Spleen (tissue), 11 donors: ENCODE results near the gene SNX13. TPM values are rescaled to one million over a fixed set of nuclear protein-coding genes. Genes with fewer than 3 reads are reported as not detected.

ENCODE experiments used
- DNase-seq: peaks from one replicate; pipeline ENCODE4 v3.0.0-alpha.2; 2020
- H3K27ac ChIP-seq, 8 donors: fragments of 200-600 bp; sonication (generic) in 7 of 8; 1 replicate in 4 of 8; 2 replicates in 4 of 8; pipeline versions ENCODE4 v1.5.0 to v1.8.0; 2016 to 2021; ENCODE audit warnings: inconsistent platforms in 4 of 8, mild to moderate bottlenecking in 4 of 8, moderate library complexity in 1 of 8
- H3K27me3 ChIP-seq, 7 donors: fragments of 200-600 bp; sonication (generic) in 6 of 7; replicated peaks in 1 of 7; 1 replicate in 4 of 7; 2 replicates in 3 of 7; pipeline versions ENCODE4 v1.5.0 to v1.8.0; 2016 to 2021; ENCODE audit warnings: inconsistent platforms in 3 of 7, mild to moderate bottlenecking in 1 of 7
- H3K36me3 ChIP-seq, 6 donors: fragments of 200-600 bp; sonication (generic) in 5 of 6; 1 replicate in 4 of 6; 2 replicates in 2 of 6; pipeline versions ENCODE4 v1.5.0 to v1.8.0; 2016 to 2021; ENCODE audit warnings: inconsistent platforms in 2 of 6
- H3K4me1 ChIP-seq, 6 donors: fragments of 200-600 bp; sonication (generic) in 5 of 6; 1 replicate in 3 of 6; 2 replicates in 3 of 6; pipeline versions ENCODE4 v1.5.0 to v1.8.0; 2016 to 2021; ENCODE audit warnings: inconsistent platforms in 3 of 6
- H3K4me3 ChIP-seq, 8 donors: fragments of 200-600 bp; sonication (generic) in 7 of 8; 1 replicate in 4 of 8; 2 replicates in 4 of 8; pipeline versions ENCODE4 v1.5.0 to v1.8.0; 2016 to 2021; ENCODE audit warnings: inconsistent platforms in 4 of 8, mild to moderate bottlenecking in 4 of 8, moderate library complexity in 2 of 8
- H3K9me3 ChIP-seq, 8 donors: fragments of 200-600 bp; sonication (generic) in 7 of 8; 1 replicate in 4 of 8; 2 replicates in 4 of 8; pipeline versions ENCODE4 v1.5.0 to v1.8.0; 2016 to 2021; ENCODE audit warnings: inconsistent platforms in 4 of 8
- POLR2A ChIP-seq, 3 donors: fragments of 450-650 bp; IDR thresholded peaks; one replicate each; pipeline ENCODE4 v1.5.1; 2017; ENCODE audit warnings: antibody characterized with exemption in 3 of 3, mild to moderate bottlenecking in 1 of 3
- POLR2AphosphoS5 ChIP-seq, 3 donors: sonication (generic); formaldehyde crosslinking; IDR thresholded peaks; one replicate each; pipeline ENCODE4 v1.5.1; 2017; ENCODE audit warnings: antibody characterized with exemption in 3 of 3
- WGBS, 5 donors: extraction: QIAGEN DNeasy Blood & Tissue Kit in 3 of 5; methylation state at CpG; one replicate each; pipeline versions ENCODE4 v1.1.5 to v1.1.7; 2013 to 2018; 5-methylcytosine and 5-hydroxymethylcytosine counted together
- intact Hi-C: fragments of 100-400 bp; cut with DNase I; formaldehyde crosslinking; loops from one replicate; pipeline ENCODE4 v1.15.0; 2023; ENCODE audit warnings: low total_unique reads
- polyA plus RNA-seq, 3 donors: library from polyadenylated mRNA; stranded (reverse); fragments of 200-250 nt; gene quantifications; one replicate each; pipeline ENCODE4 v1.2.1, GENCODE V29; 2013
- total RNA-seq, 7 donors: library from RNA; depleted of rRNA in 3 of 7; stranded (reverse); fragments of >200 nt in 3 of 7; fragmentation: NEBNext Ultra II Directional in 4 of 7; extraction: Animal tissue kit (Norgen Biotek cat#: 25700) in 4 of 7; gene quantifications; one replicate each; pipeline versions ENCODE4 v1.1.0 to v1.2.1, GENCODE V29; 2016 to 2021
- TF ChIP-seq, protein P1 (sequence below), 11 experiments: fragments of 200-600 bp in 7 of 11; fragments of 450-650 bp in 4 of 11; sonication (generic) in 4 of 11; IDR thresholded peaks in 8 of 11; conservative IDR thresholded peaks in 3 of 11; 1 replicate in 7 of 11; 2 replicates in 4 of 11; pipeline versions ENCODE4 v1.4.0 to v1.8.0; 2016 to 2021; ENCODE audit warnings: antibody characterized with exemption in 11 of 11, inconsistent platforms in 4 of 11, mild to moderate bottlenecking in 1 of 11
- donor health status: healthy with polysubstance abuse.
- donor health status: DM: no; HTN: no; CAD: no; lungs with moderate emphysema.
- donor health status: DM: no; HTN: no; CAD: no.
- donor health status: Bipolar disorder and iron deficiency.
- donor health status: healthy.
- donor health status: DM: no; HTN: no; CAD: no.
- donor health status: DM: yes; HTN: yes; CAD: no.

The SNX13 gene
- total and polyA plus RNA-seq, 10 donors: 5.7 to 79.8 (median 55.8) TPM

DNA sequence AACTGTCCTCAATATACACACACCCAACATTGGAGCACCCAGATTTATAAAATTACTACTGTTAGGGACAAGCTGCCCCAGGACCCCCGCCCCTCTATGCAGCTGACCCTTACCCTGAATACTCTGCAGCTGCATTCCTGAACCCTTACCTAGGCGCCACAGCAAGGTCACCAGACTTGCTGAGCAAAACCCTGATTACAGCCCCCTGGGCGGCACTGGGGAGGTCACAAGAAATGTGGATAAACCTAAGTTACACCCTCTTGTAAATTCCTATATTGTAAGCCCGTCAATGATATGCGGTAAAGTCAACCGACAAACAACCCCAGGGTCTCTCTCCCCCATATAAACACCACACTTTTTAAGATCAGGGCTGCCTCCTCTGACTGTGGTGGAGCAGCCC, 25.1 kb downstream of the SNX13 start:
- DNase-seq: no peak
- TF ChIP-seq POLR2A (IDR thresholded peaks at IDR 0.05): no peak
- TF ChIP-seq, protein P1, sequence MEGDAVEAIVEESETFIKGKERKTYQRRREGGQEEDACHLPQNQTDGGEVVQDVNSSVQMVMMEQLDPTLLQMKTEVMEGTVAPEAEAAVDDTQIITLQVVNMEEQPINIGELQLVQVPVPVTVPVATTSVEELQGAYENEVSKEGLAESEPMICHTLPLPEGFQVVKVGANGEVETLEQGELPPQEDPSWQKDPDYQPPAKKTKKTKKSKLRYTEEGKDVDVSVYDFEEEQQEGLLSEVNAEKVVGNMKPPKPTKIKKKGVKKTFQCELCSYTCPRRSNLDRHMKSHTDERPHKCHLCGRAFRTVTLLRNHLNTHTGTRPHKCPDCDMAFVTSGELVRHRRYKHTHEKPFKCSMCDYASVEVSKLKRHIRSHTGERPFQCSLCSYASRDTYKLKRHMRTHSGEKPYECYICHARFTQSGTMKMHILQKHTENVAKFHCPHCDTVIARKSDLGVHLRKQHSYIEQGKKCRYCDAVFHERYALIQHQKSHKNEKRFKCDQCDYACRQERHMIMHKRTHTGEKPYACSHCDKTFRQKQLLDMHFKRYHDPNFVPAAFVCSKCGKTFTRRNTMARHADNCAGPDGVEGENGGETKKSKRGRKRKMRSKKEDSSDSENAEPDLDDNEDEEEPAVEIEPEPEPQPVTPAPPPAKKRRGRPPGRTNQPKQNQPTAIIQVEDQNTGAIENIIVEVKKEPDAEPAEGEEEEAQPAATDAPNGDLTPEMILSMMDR (IDR thresholded peaks at IDR 0.05 in 8 of 11, conservative IDR thresholded peaks at IDR 0.05 in 3 of 11): no peak
- TF ChIP-seq POLR2AphosphoS5 (IDR thresholded peaks at IDR 0.05): no peak
- H3K4me3 ChIP-seq: no peak overlapping the region
- intact Hi-C loops: no loop called here
- H3K36me3 ChIP-seq: peaks cover 0 to 11% (median 0%) of the 10 kb centered on the region in 6 donors
- H3K27ac ChIP-seq: no peak overlapping the region
- WGBS, 5 donors: 89 to 99% (median 98%) methylated on average over 6 of the region's 6 CpGs
- peaks cover 7 to 30% (median 24%) of the 10 kb centered on the region in 8 donors for H3K9me3 ChIP-seq
- H3K27me3 ChIP-seq: no peaks in the 10 kb centered on the region
- peaks cover 0 to 17% (median 0%) of the 10 kb centered on the region in 6 donors for H3K4me1 ChIP-seq

DNA sequence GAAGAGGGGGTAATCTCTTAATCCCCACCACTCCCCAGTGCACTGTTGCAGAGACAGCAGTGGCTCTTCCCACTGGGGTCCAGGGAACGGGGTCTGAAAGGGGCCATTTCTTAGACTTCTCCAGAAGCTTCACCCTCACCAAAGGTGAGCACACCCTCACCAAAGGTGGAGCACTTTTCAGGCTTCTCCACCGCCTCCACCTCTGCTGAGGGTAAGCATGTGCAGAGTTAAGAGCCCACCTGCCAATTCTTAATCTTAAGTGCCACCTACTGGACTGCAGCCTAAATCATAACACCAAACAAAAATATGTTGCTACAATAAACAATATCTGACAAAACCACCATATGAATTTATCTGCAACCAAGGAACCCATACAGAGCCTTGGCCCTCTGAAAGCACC, 27.0 kb downstream of the SNX13 start:
- 92 to 98% (median 97%) methylated on average over 2 of the region's 2 CpGs for WGBS, 5 donors
- TF ChIP-seq, protein P1 (IDR thresholded peaks at IDR 0.05 in 8 of 11, conservative IDR thresholded peaks at IDR 0.05 in 3 of 11): no peak
- TF ChIP-seq POLR2A (IDR thresholded peaks at IDR 0.05): no peak
- TF ChIP-seq POLR2AphosphoS5 (IDR thresholded peaks at IDR 0.05): no peak

DNA sequence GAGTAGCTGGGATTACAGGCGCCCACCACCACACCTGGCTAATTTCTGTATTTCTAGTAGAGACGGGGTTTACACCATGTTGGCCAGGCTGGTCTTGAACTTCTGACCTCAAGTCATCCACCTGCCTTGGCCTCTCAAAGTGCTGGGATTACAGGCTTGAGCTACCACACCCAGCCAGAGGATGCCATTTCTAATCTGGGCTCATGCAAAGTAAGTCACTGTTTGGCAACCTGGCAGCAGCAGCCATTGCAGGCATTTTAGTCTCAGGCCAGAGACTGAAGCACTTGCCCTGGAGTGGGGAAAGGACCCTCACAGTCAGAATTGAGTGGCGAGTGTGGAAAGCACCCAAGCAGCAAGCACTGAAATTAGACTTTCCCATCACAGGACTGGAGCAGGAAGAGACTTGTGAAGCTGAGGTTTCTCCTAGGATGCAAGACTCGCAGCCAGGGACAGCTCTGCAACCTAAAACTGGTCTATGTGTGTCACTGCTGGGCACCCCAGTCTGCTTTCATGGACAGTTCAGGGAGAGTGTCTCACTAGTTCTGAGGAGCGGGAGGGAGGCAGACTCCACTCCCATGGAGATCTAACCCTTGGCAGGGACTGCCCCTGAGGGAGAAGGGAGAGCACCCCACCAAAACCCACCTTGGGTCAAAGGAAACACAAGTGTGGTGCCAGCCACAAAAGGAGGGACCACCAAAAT, 27.6 kb downstream of the SNX13 start:
- DNase-seq: no peak
- 75 to 95% (median 85%) methylated on average over 4 to 5 of the region's 5 CpGs for WGBS, 5 donors
- TF ChIP-seq POLR2AphosphoS5 (IDR thresholded peaks at IDR 0.05) (no peak), POLR2A (IDR thresholded peaks at IDR 0.05) (no peak)
- TF ChIP-seq, protein P1 (IDR thresholded peaks at IDR 0.05 in 8 of 11, conservative IDR thresholded peaks at IDR 0.05 in 3 of 11): no peak
- Histone ChIP-seq H3K27ac (no peak overlapping the region), H3K9me3 (peaks cover 7 to 27% (median 16%) of the 10 kb centered on the region in 8 donors), H3K36me3 (peaks cover 0 to 11% (median 0%) of the 10 kb centered on the region in 6 donors), H3K27me3 (no peaks in the 10 kb centered on the region), H3K4me3 (no peak overlapping the region), H3K4me1 (peaks cover 0 to 17% (median 0%) of the 10 kb centered on the region in 6 donors)
- intact Hi-C loops: no loop called here

More for the DNA sequence above, 27.0 kb downstream of the SNX13 start:
- Histone ChIP-seq H3K27me3 (no peaks in the 10 kb centered on the region), H3K4me3 (no peak overlapping the region), H3K4me1 (peaks cover 0 to 17% (median 0%) of the 10 kb centered on the region in 6 donors), H3K27ac (no peak overlapping the region), H3K36me3 (peaks cover 0 to 11% (median 0%) of the 10 kb centered on the region in 6 donors), H3K9me3 (peaks cover 7 to 33% (median 21%) of the 10 kb centered on the region in 8 donors)
- no peak for DNase-seq
- intact Hi-C loops: no loop called here

DNA sequence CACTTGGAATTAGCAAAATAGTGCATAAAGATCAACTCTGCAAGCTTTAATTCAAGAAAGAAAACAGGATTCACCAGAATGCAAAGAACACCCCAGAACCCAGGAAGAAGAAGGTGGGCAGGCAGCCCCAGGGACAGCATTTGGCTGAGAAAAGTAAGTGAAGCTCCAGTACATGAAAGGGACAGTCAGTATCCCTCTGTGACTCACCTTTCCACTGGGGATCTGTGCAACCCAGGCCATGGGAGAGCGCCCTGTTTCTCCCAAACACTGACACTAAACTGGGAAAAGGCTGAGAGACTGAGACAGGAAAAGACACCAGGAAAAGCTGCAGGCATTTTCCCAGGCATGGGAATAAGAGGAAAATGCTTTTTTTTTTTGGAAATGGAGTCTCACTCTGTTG, 28.2 kb downstream of the SNX13 start:
- Histone ChIP-seq H3K27me3 (no peaks in the 10 kb centered on the region), H3K4me3 (no peak overlapping the region), H3K4me1 (peaks cover 0 to 17% (median 0%) of the 10 kb centered on the region in 6 donors), H3K9me3 (peaks cover 6 to 21% (median 10%) of the 10 kb centered on the region in 8 donors), H3K36me3 (peaks cover 0 to 11% (median 0%) of the 10 kb centered on the region in 6 donors), H3K27ac (no peak overlapping the region)
- TF ChIP-seq, protein P1 (IDR thresholded peaks at IDR 0.05 in 8 of 11, conservative IDR thresholded peaks at IDR 0.05 in 3 of 11): no peak
- TF ChIP-seq POLR2AphosphoS5 (IDR thresholded peaks at IDR 0.05) (no peak), POLR2A (IDR thresholded peaks at IDR 0.05) (no peak)
- intact Hi-C loops: no loop called here
- no peak for DNase-seq
- 41 to 100% (median 58%) methylated on average over 1 of the region's 1 CpG for WGBS, 5 donors
